Esophagus squamous epithelium (tissue), 5 donors: ENCODE measurements around the gene KDF1. TPM values are rescaled to one million over a fixed set of nuclear protein-coding genes. Genes with fewer than 3 reads are reported as not detected.

Experiments
- DNase-seq: peaks from one replicate; lab custom pipeline; 2025; lab: John Stamatoyannopoulos, UW
- H3K27ac ChIP-seq, 4 donors: fragments of 200-600 bp; sonication (generic); one replicate each; pipeline ENCODE4 v1.5.1; 2016 to 2019; ENCODE audit warnings: mild to moderate bottlenecking in 1 of 4
- H3K27me3 ChIP-seq, 4 donors: fragments of 200-600 bp; sonication (generic); 1 replicate in 3 of 4; 2 replicates in 1 of 4; pipeline versions ENCODE4 v1.5.1 to v1.6.0; 2017 to 2021; ENCODE audit warnings: antibody characterized with exemption in 1 of 4
- H3K36me3 ChIP-seq, 3 donors: fragments of 200-600 bp; sonication (generic); one replicate each; pipeline ENCODE4 v1.5.1; 2016 to 2019
- H3K4me1 ChIP-seq, 3 donors: fragments of 200-600 bp; sonication (generic); one replicate each; pipeline ENCODE4 v1.5.1; 2017 to 2019
- H3K4me3 ChIP-seq, 4 donors: fragments of 200-600 bp; sonication (generic); 1 replicate in 3 of 4; 2 replicates in 1 of 4; pipeline ENCODE4 v1.5.1; 2016 to 2019; ENCODE audit warnings: mild to moderate bottlenecking in 2 of 4, moderate library complexity in 1 of 4
- H3K9me3 ChIP-seq, 3 donors: fragments of 200-600 bp; sonication (generic); one replicate each; pipeline ENCODE4 v1.5.1; 2016 to 2019
- CTCF ChIP-seq, 6 experiments: fragments of 450-650 bp in 4 of 6; fragments of 200-600 bp in 2 of 6; sonication (generic) in 2 of 6; IDR thresholded peaks; one replicate each; pipeline ENCODE4 v1.5.1; 2016 to 2019; ENCODE audit warnings: antibody characterized with exemption in 6 of 6, mild to moderate bottlenecking in 4 of 6, moderate library complexity in 4 of 6
- POLR2A ChIP-seq, 4 donors: fragments of 450-650 bp; IDR thresholded peaks; one replicate each; pipeline ENCODE4 v1.6.1; 2017; ENCODE audit warnings: antibody characterized with exemption in 4 of 4, mild to moderate bottlenecking in 4 of 4, moderate library complexity in 3 of 4
- WGBS, 2 donors: methylation state at CpG; one replicate each; pipeline ENCODE4 v1.1.5; 2018; 5-methylcytosine and 5-hydroxymethylcytosine counted together
- intact Hi-C: fragments of 100-400 bp; cut with DNase I; formaldehyde crosslinking; loops from one replicate; pipeline ENCODE4 v1.15.0; 2022
- total RNA-seq, 4 donors: library from RNA; depleted of rRNA; stranded (reverse); fragments of >200 nt; gene quantifications; one replicate each; pipeline ENCODE4 v1.1.0, GENCODE V29; 2016
- donor health status: DM: yes; HTN: yes; CAD: no.

Gene KDF1
- total RNA-seq = 10 to 100 TPM; 18.4 to 25.6 (median 19.6) TPM

- intact Hi-C loops = no loop called here
- H3K9me3 ChIP-seq = peaks cover 0 to 7% (median 0%) of the 10 kb centered on the region in 3 donors
- peak within 1 kb of the TSS; percentile 66 to 88 (median 76) for H3K4me3 ChIP-seq
- H3K27ac ChIP-seq = peak within 1 kb of the TSS; percentile 3 to 91 (median 88)
- WGBS, 2 donors = 0% methylated on average over 2 to 5 of the region's 86 CpGs
- H3K36me3 ChIP-seq = peaks cover 0 to 9% (median 0%) of the 10 kb centered on the region in 3 donors
- TF ChIP-seq CTCF (IDR thresholded peaks at IDR 0.05) = peak in 5 of 6 experiments; percentile 10 to 59 (median 37)
- peak in 3 of 4 donors; percentile 40 to 79 (median 65) for TF ChIP-seq POLR2A (IDR thresholded peaks at IDR 0.05)
- peaks cover 10 to 43% (median 12%) of the 10 kb centered on the region in 3 donors for H3K4me1 ChIP-seq
- peaks cover 0 to 69% (median 6%) of the 10 kb centered on the region in 4 donors for H3K27me3 ChIP-seq
- no peak for DNase-seq
Observed at GRCh38 chr1:26959722-26960624, at the start of gene KDF1. Gene KDF1 (minus strand): TSS chr1:26960468. CDS start chr1:26952380, 8,088 bp downstream.

GRCh38 chr1:27009601-27010197, 49.4 kb upstream of the KDF1 start:
- H3K4me3 ChIP-seq = peak overlapping the region; percentile 58 to 87 (median 71)
- WGBS, 2 donors = 0 to 40% methylated on average over 1 of the region's 6 CpGs
- intact Hi-C loops = no loop called here

GRCh38 chr1:27007909-27008582, 47.8 kb upstream of the KDF1 start:
- TF ChIP-seq CTCF (IDR thresholded peaks at IDR 0.05) = no peak
- peak in 1 of 4 donors; percentile 21 for TF ChIP-seq POLR2A (IDR thresholded peaks at IDR 0.05)
- DNase-seq = no peak
- intact Hi-C loops = no loop called here
- 57 to 59% methylated on average over 5 to 9 of the region's 9 CpGs for WGBS, 2 donors
- H3K36me3 ChIP-seq = peaks cover 11 to 39% (median 17%) of the 10 kb centered on the region in 3 donors
- H3K4me1 ChIP-seq = peaks cover 41 to 99% (median 49%) of the 10 kb centered on the region in 3 donors
- peak overlapping the region; percentile 67 to 98 (median 95) for H3K27ac ChIP-seq
- H3K9me3 ChIP-seq = no peaks in the 10 kb centered on the region
- H3K4me3 ChIP-seq = peak overlapping the region in 3 of 4 donors; percentile 25 to 87 (median 58)
- peaks cover 0 to 5% (median 0%) of the 10 kb centered on the region in 4 donors for H3K27me3 ChIP-seq

More at GRCh38 chr1:27009601-27010197, 49.4 kb upstream of the KDF1 start:
- Histone ChIP-seq H3K36me3 (peaks cover 11 to 23% (median 16%) of the 10 kb centered on the region in 3 donors), H3K4me1 (peaks cover 37 to 86% (median 49%) of the 10 kb centered on the region in 3 donors), H3K27me3 (peaks cover 0 to 5% (median 0%) of the 10 kb centered on the region in 4 donors), H3K27ac (peak overlapping the region; percentile 92 to 98 (median 95)), H3K9me3 (no peaks in the 10 kb centered on the region)
- no peak for DNase-seq
- peak in 3 of 4 donors; percentile 7 to 48 (median 44) for TF ChIP-seq POLR2A (IDR thresholded peaks at IDR 0.05)
- TF ChIP-seq CTCF (IDR thresholded peaks at IDR 0.05) = peak in 4 of 6 experiments; percentile 15 to 41 (median 32)

GRCh38 chr1:27006683-27007082, 46.4 kb upstream of the KDF1 start:
- DNase-seq = no peak
- H3K4me1 ChIP-seq = peaks cover 43 to 99% (median 54%) of the 10 kb centered on the region in 3 donors
- no peaks in the 10 kb centered on the region for H3K27me3 ChIP-seq
- H3K4me3 ChIP-seq = no peak overlapping the region
- peak overlapping the region in 3 of 4 donors; percentile 16 to 98 (median 95) for H3K27ac ChIP-seq
- no peaks in the 10 kb centered on the region for H3K9me3 ChIP-seq
- intact Hi-C loops = no loop called here
- 61 to 62% methylated on average over 2 to 9 of the region's 13 CpGs for WGBS, 2 donors
- peaks cover 11 to 47% (median 17%) of the 10 kb centered on the region in 3 donors for H3K36me3 ChIP-seq
- TF ChIP-seq POLR2A (IDR thresholded peaks at IDR 0.05) (no peak), CTCF (IDR thresholded peaks at IDR 0.05) (no peak)
